Tibial nerve (tissue), 4 donors: Measurements from ENCODE around the gene ZFPM1. TPM values are rescaled to one million over a fixed set of nuclear protein-coding genes. Genes with fewer than 3 reads are reported as not detected.

Experiments
- DNase-seq, 2 donors: peaks; one replicate each; pipeline ENCODE4 v3.0.0-alpha.2; 2019; ENCODE audit warnings: low spot score in 2 of 2
- H3K27ac ChIP-seq, 4 donors: fragments of 200-600 bp; sonication (generic) in 3 of 4; one replicate each; pipeline ENCODE4 v1.5.1; 2017 to 2019; ENCODE audit warnings: mild to moderate bottlenecking in 1 of 4
- H3K27me3 ChIP-seq, 2 donors: fragments of 200-600 bp; sonication (generic) in 1 of 2; one replicate each; pipeline versions ENCODE4 v1.5.1 to v1.6.0; 2017 to 2019
- H3K36me3 ChIP-seq, 3 donors: fragments of 200-600 bp; sonication (generic); one replicate each; pipeline ENCODE4 v1.5.1; 2018 to 2019
- H3K4me1 ChIP-seq, 4 donors: fragments of 200-600 bp; sonication (generic) in 3 of 4; one replicate each; pipeline ENCODE4 v1.5.1; 2017 to 2019
- H3K4me3 ChIP-seq, 4 donors: fragments of 200-600 bp; sonication (generic) in 3 of 4; one replicate each; pipeline ENCODE4 v1.5.1; 2017 to 2019; ENCODE audit warnings: mild to moderate bottlenecking in 1 of 4, moderate library complexity in 1 of 4
- H3K9me3 ChIP-seq, 4 donors: fragments of 200-600 bp; sonication (generic) in 3 of 4; one replicate each; pipeline ENCODE4 v1.5.1; 2017 to 2019
- EP300 ChIP-seq, 2 donors: sonication (generic); formaldehyde crosslinking; IDR thresholded peaks; one replicate each; pipeline ENCODE4 v1.6.1; 2017; ENCODE audit warnings: antibody characterized with exemption in 2 of 2, mild to moderate bottlenecking in 1 of 2
- POLR2A ChIP-seq, 2 donors: fragments of 450-650 bp; IDR thresholded peaks; one replicate each; pipeline ENCODE4 v1.6.1; 2017; ENCODE audit warnings: antibody characterized with exemption in 2 of 2, mild to moderate bottlenecking in 2 of 2, moderate library complexity in 2 of 2
- WGBS, 2 donors: methylation state at CpG; one replicate each; pipeline ENCODE4 v1.1.5; 2018; 5-methylcytosine and 5-hydroxymethylcytosine counted together
- total RNA-seq, 4 donors: library from RNA; depleted of rRNA; stranded (reverse); fragments of >200 nt; gene quantifications; one replicate each; pipeline ENCODE4 v1.1.0, GENCODE V29; 2016
- TF ChIP-seq, protein P1 (sequence below), 5 experiments: fragments of 200-600 bp in 3 of 5; fragments of 450-650 bp in 2 of 5; sonication (generic) in 3 of 5; IDR thresholded peaks; one replicate each; pipeline ENCODE4 v1.5.1; 2016 to 2019; ENCODE audit warnings: antibody characterized with exemption in 5 of 5, mild to moderate bottlenecking in 3 of 5, moderate library complexity in 2 of 5

The ZFPM1 gene
- 1 to 10 TPM in 1 of 4 donors, under 1 TPM in 3; 0.44 to 1.2 (median 0.71) TPM for total RNA-seq

DNA sequence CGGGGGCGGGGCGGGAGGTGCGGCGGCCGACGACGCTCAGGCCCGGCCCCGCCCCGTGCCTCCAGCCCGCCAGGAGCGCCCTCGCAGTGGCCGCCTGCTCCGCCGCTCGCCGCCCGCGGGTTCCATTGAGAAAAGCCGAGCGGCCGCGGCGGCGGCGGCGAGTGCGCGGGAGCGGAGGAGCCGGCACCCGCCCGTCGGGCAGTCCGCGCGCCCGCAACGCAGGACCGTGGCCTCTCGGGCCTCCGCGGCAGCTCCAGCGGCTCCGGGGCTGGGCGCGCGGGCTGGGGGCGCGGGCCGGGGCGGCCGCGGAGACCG lies at the start of gene ZFPM1:
Gene ZFPM1 (plus strand): TSS at position 64 of the 315 bp plus-strand sequence. CDS start 359 bp downstream, outside the sequence.
- no peak for DNase-seq
- Histone ChIP-seq H3K4me1 (peaks cover 0 to 49% (median 29%) of the 10 kb centered on the region in 4 donors), H3K27me3 (peaks cover 0 to 34% of the 10 kb centered on the region in 2 donors), H3K27ac (peak within 1 kb of the TSS in 3 of 4 donors; percentile 78 to 83 (median 80)), H3K9me3 (no peaks in the 10 kb centered on the region), H3K36me3 (no peaks in the 10 kb centered on the region), H3K4me3 (peak within 1 kb of the TSS; percentile 29 to 68 (median 56))
- TF ChIP-seq POLR2A (IDR thresholded peaks at IDR 0.05) (peak in 1 of 2 donors; percentile 43), EP300 (IDR thresholded peaks at IDR 0.05) (no peak)
- TF ChIP-seq, protein P1, sequence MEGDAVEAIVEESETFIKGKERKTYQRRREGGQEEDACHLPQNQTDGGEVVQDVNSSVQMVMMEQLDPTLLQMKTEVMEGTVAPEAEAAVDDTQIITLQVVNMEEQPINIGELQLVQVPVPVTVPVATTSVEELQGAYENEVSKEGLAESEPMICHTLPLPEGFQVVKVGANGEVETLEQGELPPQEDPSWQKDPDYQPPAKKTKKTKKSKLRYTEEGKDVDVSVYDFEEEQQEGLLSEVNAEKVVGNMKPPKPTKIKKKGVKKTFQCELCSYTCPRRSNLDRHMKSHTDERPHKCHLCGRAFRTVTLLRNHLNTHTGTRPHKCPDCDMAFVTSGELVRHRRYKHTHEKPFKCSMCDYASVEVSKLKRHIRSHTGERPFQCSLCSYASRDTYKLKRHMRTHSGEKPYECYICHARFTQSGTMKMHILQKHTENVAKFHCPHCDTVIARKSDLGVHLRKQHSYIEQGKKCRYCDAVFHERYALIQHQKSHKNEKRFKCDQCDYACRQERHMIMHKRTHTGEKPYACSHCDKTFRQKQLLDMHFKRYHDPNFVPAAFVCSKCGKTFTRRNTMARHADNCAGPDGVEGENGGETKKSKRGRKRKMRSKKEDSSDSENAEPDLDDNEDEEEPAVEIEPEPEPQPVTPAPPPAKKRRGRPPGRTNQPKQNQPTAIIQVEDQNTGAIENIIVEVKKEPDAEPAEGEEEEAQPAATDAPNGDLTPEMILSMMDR (IDR thresholded peaks at IDR 0.05): peak in 1 of 5 experiments; percentile 11
- WGBS, 2 donors: 0% methylated on average over 22 of the region's 57 CpGs; no CpG with 5 or more reads in 1 of the 2 donors

DNA sequence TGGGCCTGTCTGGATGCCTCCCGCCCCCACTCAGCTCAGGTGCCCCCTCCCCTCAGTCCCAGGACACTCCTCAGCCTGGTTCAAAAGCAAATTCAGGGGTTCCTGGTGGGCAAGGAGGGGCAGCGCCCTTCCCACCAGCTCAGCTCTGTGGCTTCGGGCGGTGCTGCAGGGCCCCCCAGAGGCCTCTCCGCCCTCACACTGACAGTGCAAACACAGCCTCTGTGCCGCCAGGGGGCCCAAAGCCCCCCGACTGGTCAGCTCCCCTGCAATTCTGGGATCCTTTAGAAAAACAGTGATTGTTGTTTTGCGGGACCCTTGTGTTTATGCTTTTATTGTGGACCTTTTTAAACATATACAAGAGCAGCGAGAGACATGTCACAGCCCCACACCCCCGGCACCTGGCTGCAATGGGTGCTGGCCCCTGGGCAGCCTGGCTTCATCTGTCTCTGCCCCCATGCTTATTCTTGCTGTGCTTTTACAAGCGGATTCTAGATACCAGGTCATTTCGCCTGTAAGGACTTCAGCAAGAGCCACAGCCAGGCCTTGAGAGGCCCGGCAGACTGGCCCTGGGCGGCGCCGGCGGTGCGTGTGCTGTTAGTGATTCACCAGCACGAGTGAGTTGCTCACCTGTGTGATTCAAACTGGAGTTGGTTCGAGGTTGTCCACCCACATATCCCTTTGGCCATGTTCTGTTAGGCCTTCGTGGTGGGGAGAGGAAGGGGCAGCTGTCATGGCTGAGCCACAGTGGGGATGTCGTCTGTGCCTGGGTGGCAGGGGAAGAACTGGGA lies 49.1 kb upstream of the ZFPM1 start:
- WGBS, 2 donors: 82 to 86% methylated on average over 22 of the region's 22 CpGs
- no peaks in the 10 kb centered on the region for H3K9me3 ChIP-seq
- TF ChIP-seq, protein P1 (IDR thresholded peaks at IDR 0.05): no peak
- no peak for TF ChIP-seq EP300 (IDR thresholded peaks at IDR 0.05)
- TF ChIP-seq POLR2A (IDR thresholded peaks at IDR 0.05): no peak

DNA sequence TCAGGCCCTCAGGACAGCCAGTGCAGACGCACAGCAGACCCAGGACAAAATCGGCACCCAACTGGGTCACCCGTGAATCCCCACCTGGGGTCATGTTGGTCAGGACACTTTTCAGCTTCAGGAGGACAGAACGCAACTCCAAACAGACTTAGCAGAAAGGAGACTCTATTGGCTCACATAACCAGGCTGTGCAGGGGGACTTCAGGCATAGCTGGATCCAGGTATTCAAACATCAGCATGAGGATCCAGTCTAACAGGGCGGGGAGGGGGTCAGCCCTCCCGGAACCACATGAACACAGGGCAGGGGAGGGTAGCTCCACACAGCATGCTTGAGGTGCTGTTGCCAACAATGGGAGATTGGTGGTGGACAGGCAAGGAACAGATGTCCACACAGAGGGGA lies 48.3 kb upstream of the ZFPM1 start:
- no peaks in the 10 kb centered on the region for H3K9me3 ChIP-seq
- peaks cover 0 to 22% (median 0%) of the 10 kb centered on the region in 4 donors for H3K4me1 ChIP-seq
- no peak overlapping the region for H3K4me3 ChIP-seq
- no peaks in the 10 kb centered on the region for H3K36me3 ChIP-seq
- no peak for DNase-seq
- no peak overlapping the region for H3K27ac ChIP-seq
- peaks cover 0 to 4% of the 10 kb centered on the region in 2 donors for H3K27me3 ChIP-seq
- no peak for TF ChIP-seq POLR2A (IDR thresholded peaks at IDR 0.05)
- TF ChIP-seq, protein P1 (IDR thresholded peaks at IDR 0.05): no peak
- TF ChIP-seq EP300 (IDR thresholded peaks at IDR 0.05): no peak
- WGBS, 2 donors: 87 to 97% methylated on average over 3 to 6 of the region's 6 CpGs

More for the DNA sequence above, 49.1 kb upstream of the ZFPM1 start:
- H3K36me3 ChIP-seq: no peaks in the 10 kb centered on the region
- H3K4me1 ChIP-seq: peaks cover 0 to 22% (median 0%) of the 10 kb centered on the region in 4 donors
- H3K27me3 ChIP-seq: peaks cover 0 to 4% of the 10 kb centered on the region in 2 donors
- no peak overlapping the region for H3K27ac ChIP-seq
- no peak overlapping the region for H3K4me3 ChIP-seq
- no peak for DNase-seq

DNA sequence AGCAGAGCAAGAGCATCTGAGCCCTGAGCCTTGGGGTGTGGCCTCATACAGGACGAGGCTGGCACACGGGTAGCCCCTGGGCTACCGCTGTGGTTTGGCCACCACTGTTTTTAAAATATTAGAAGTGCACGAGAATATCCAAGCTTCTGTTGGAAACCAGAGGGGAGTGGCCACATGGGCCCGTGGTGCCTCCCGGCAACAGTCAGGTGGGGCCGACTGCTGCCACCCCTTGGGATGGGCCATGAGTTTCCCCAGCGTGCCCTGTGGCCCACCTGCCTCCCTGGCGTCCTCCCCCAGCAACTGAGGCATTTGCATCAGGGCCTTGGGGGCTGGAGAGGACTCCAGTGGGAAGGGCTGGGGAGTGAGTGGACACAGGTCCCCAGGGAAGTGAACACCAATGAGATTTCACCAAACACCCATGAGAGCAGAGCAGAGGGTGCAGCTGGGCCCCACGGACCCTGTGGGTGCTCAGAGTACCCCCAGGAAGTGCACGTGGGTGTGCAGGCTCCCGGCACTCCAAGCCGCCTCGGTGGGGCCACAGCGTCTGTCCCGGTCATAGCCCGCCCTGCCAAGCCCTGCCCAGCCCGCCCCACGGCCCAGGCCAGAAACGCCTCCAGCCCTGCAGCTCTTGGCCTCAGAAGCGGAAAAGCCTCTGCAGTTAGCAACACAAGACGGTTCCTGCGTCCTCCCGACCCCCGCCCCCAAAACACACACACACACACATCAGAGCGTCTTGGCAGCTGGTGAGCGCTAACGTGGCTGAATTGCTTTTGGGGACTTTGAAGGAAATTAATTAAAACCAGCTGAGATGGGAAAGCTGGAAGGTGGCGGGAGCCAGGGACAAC lies 47.6 kb upstream of the ZFPM1 start:
- no peak for DNase-seq
- peak overlapping the region in 1 of 4 donors; percentile 7 for H3K4me3 ChIP-seq
- H3K4me1 ChIP-seq: peaks cover 0 to 22% (median 0%) of the 10 kb centered on the region in 4 donors
- TF ChIP-seq, protein P1 (IDR thresholded peaks at IDR 0.05): no peak
- TF ChIP-seq POLR2A (IDR thresholded peaks at IDR 0.05) (no peak), EP300 (IDR thresholded peaks at IDR 0.05) (no peak)
- H3K27ac ChIP-seq: no peak overlapping the region
- peaks cover 0 to 4% of the 10 kb centered on the region in 2 donors for H3K27me3 ChIP-seq
- H3K36me3 ChIP-seq: no peaks in the 10 kb centered on the region
- whole genome bisulfite sequencing, 2 donors: 22 to 38% methylated on average over 15 to 28 of the region's 29 CpGs
- no peaks in the 10 kb centered on the region for H3K9me3 ChIP-seq
